HG03196 (cell line): Measurements from ENCODE around the gene GLT6D1.
"Not testable (repeated sequence)": the region's sequence is repeated elsewhere in the genome, so short reads cannot be mapped to it uniquely, and the experiment has no call there.

Experiments used
- ATAC-seq: cut with Tn5 transposase; IDR thresholded peaks from one replicate; pipeline ENCODE4 v1.9.1; 2021; ENCODE audit not compliant: unreplicated experiment

The GLT6D1 gene

DNA sequence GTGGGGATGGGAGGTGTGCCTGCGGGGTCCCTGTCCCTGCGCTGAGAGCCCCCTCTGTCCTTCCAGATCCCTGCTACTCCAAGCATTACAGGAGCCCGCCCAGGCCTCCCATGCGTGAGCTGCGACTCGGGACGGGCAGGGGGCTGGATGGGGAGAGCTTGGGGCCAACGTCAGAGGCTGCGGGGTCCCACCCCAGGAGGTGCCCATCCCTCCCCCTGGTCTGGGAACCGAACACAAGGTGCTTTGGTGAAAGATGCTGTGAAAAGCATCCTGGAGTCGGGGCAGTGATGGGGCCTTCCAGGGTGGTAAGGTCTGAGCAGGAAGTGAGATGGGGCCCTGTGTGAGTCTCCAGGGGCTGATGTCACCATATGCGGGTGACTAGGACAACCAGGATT lies 26.5 kb upstream of the GLT6D1 start:
- no peak for ATAC-seq

DNA sequence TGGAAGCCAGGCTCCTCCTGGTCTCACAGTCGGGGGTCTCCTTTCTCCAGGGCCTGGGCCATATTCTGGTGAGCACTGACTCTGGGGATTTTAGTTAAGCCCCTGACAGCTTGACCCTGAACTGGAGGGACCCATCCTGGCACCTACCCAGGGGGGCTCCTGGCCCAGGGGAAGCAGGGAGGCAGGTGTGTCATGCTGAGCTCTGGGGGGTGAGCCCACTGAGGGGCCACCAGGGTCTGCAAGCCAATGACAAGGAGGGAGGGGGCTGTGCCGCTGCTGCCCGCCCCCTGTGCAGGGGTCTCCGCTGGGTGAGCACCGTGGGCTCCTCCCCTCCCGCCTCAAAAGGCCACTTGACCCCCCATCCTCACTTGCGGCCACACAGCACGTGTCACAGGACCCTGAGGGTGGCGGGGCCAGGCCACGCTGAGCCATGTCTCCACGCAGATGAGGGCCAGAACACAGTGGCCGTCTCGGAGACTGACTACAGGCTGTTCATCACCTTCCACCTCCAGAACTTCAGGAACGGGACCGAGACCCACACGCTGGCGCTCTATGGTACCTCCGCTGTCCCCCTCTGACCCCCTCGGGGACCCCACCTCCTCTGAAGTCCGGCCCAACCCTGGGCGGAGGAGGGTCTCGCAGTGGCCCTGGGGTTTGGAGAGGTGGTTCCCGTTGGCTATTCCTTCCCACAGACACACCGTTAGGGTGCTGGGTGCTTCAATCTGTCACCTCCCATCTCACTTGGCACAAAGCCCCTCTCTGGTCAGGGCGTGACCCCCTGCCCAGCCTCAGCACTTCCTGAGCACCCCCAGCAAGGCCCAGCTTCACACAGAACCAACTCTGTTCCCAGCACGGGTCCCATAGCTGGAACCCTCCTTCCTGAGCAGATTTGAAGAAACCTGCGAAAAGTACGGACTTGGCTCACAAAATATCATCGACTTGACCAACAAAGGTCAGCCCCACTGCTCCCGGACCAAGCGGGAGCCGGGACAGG lies 25.8 kb upstream of the GLT6D1 start:
- ATAC-seq = no peak

DNA sequence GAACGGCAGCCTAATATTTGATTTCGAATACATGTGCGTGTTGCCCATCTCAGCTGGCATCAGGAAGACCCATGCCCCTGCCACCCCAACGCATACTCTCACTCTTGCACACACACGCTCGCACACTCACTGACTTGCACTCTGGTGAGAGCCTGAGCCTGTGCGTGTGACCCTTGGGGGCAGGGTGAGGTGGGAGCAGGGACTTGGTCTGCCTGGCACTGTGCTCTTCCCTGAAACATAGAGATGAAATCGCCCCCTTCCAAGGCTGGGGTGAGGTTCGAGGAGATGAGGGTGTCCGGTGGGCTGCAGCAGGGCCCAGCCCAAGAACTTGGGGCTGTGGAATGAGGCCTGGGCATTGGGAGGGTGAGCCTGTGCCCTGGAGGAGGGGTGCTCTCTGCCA lies 24.9 kb upstream of the GLT6D1 start:
- ATAC-seq = no peak

DNA sequence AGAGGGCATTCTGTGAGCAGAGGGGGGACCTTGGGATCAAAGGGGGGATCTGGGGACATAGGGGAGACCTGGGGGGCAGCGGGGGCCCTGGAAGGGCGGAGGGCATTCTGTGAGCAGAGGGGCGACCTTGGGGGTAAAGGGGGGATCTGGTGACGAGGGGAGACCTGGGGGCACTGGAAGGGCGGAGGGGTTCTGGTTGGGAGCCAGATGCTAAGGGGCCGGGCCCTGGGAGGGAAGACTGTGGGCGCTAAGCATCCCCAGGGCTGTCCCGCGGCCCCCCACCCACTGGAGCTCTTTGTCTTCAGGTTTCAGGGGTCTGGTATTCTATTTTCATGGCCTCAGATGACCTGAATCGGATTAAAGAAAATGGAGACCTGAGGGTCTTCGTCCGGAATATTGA lies 24.5 kb upstream of the GLT6D1 start:
- ATAC-seq = no peak

GRCh38 chr9:135663451-135663770 lies 24.1 kb upstream of the GLT6D1 start:
- no peak for ATAC-seq

DNA sequence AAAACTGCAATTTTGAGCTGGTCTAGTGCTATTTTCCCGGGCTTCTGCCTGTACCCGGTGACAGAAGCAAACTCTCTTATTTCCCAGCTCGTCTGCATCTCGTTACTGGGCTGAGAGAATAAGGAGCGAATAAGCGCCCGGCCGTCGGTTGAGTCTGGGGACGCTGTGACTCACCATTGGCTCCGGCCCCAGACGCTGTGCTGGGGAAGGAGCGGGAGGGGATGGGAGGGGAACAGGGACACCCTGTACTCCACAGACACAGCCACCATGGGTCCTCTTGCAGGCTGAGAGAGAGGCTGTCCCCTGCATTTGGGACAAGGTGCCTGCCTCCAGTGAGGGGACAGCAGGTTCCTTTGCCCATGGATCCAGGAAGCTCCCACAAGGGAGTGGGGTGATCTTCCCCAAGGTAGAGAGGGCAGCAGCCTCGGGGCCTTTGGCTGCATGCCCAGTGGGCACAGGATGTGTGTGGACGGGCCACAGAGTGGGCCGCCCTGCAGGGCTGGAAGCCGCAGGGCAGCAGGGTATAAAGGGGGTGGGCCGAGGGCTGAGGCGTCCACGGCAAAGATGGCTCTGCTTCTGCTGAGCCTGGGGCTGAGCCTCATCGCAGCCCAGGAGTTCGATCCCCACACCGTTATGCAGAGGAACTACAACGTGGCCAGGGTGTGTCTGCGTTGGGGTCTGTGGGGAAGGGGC lies 23.6 kb upstream of the GLT6D1 start, which contains the start of gene LCN9:
Gene LCN9, plus strand, starts transcription at position 552 of the 693 bp plus-strand sequence. Its CDS starts 13 bp downstream, at position 565.
- no peak for ATAC-seq

DNA sequence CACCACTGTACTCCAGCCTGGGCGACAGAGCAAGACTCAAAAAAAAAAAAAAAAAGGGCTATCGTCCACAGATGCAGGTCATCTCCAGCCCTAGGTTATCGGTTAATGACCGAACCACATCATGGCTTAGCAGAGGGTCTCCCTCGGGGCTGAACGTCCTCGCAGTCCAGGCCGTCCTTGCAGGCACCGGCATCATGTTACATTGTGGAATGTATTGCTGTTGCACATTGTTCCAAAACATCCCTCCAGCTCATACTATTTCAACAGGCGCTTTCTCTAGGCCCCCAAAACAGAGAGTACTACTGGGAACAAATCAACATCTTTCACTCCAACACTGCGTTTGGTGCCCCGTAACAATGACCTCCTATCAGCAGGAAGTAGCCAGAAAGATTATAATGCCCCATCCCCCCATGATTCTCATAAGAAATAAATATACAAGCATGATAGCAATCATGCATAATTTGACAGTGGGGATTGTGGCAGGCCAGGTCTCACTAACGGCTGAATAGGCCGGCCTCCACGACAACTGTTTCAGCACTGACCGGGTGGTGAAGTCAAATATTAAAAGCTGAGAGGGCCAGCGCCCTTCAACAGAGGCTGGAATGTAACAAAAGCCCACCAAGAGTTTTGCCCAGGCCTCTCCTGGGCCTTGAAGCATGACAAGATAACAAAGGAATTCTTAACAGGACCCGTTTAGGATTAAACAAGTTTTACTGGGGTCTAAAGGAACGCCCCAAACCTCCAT lies 22.6 kb upstream of the GLT6D1 start:
- no peak for ATAC-seq

DNA sequence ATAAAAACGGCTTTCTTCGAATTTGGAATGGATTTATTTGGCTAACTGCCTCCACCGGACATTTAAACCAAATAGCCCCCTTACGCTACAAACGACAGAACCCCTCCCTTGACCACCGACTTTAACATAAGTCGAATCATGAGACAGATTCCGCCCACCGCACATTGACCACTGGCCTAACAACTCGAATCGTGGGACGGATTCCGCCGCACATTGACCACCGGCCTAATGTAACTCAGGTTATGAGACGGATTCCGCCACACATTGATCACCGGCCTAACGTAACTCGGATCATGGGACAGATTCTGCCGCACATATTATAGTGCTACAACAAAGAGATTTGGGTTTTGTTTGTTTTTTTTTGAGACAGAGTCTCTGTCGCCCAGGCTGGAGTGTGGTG lies 21.1 kb upstream of the GLT6D1 start:
- no peak for ATAC-seq

DNA sequence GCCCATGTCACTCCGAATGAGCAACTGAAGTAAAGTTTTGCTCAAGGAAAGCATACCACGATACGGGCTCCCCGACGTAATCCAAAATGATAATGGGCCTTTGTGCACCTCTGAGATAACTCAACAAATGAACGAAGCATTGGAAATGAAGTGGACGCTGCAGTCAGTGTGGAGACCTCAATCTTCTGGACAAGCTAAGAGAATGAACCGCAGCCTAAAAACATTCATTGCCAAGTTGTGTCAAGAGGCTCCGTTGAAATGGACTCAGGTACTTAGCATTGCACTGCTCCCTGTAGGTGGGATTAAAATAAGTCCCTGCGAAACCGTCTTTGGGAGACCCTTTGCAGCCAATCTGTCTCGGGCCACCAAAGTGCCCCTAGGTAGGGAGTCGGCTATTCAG lies 19.9 kb upstream of the GLT6D1 start:
- no peak for ATAC-seq

- ATAC-seq = no peak
Measured at GRCh38 chr9:135657416-135657815, 18.1 kb upstream of the GLT6D1 start.

DNA sequence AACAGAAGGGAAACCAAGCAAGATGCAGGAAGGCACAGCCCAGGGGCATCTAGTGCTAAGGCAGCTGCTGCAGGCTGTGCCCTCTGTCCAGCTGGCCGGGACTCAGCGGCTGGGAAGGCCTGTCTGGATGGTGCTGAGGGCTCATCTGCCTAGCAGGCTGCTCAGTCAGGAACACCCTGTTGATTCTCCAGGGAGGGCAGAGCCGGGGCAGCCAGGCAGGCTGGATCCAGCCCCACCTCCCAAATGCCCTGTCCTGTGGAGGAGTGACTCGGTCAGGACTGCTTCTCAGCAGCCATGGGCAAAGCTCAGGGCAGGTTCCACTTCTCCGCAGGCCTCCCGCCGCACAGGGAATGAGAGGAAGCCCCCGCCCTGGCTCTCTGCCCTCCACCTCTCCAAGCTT lies 16.0 kb upstream of the GLT6D1 start:
- no peak for ATAC-seq

DNA sequence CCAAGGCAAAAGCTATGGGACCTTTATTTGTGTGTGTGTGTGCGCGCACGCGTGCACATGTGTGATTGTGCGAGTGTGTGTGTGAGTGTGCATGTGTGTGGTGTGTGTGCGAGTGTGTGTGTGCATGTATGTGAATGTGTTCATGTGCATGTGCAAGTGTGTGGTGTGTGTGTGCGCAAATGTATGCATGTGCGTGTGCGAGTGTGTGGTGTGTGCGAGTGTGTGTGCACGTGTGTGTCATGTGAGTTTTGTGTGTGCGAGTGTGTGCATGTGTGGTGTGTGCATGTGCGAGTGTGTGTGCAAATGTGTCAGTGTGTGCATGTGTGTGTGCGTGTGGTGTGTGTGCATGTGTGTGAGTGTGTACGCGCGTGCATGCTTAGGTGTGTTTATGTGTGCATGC lies 11.1 kb upstream of the GLT6D1 start:
- ATAC-seq = no peak

DNA sequence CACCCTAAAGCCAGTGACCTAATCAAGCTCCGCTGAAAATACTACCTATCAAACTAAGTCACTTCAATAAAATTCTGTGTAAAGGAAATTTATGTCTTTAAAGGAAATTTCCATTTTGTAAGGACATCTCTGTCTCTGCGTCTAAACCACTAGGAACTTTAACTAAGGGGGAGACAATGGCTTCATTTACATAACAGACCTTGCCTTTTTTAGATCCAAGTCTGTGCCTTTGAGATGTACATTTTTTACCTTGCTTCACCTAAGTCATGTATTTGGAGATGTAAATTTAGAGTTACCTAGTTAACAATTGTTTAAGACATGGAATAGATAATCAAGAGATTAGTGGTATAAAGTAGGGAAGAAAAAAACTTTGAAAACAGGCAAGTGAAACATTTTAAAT lies 10.2 kb upstream of the GLT6D1 start:
- no peak for ATAC-seq

- ATAC-seq = no peak
Measured at GRCh38 chr9:135648494-135649410, 9.4 kb upstream of the GLT6D1 start.

DNA sequence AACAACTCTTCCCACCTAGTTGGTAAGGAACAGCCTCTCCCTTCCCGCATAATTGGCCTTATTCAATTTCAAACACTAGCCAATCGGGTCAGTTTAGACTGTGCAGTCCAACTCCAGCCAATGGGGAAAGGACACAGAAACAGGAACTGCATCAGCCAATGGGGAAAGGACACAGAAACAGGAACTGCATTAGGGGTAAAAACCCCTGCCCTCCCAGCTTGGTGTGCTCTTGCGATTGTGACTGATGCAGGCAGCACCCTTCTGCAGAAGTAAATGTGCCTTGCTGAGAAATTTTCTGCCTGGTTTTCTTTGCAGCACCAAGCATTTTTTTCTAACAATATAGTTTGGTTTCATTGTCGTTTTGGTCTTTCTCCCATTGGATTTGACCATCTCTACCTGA lies 8.5 kb upstream of the GLT6D1 start:
- ATAC-seq = no peak

- no peak for ATAC-seq
Measured at GRCh38 chr9:135644631-135645218, 5.4 kb upstream of the GLT6D1 start.

DNA sequence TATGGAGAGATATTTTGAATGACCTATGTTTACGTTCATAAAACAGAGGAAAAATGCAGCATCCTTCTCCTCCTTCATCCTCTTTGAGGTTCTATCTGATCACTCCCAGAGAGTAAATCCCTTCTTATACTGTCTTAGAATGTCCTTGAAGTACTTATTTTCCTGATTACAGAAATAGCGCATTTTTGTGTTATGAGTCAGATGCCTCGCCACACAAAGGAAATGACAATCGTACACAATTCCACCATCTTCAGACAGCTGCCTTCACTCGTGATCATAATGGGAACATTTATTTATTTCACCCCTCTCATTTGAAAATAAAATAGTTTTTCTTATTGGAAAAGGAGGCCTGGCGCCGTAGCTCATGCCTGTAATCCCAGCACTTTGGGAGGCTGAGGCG lies 2.4 kb upstream of the GLT6D1 start:
- no peak for ATAC-seq

DNA sequence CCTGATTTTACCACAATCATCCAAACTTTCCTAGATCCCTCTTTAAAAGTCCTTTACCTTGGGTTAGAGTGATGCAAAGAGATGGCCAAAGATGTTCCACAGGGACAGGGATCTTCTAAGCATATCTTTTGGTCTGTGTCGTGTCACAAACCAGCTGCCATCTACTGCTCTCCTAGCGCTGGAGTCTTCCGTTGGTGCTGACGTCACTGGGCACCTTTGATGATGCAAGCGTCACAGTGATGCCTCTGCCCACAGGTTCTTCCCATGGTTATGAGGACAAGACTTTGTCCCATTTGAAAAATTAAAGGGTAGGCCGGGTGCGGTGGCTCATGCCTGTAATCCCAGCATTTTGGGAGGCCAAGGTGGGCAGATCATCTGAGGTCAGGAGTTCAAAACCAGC lies 1.7 kb upstream of the GLT6D1 start:
- no peak for ATAC-seq

DNA sequence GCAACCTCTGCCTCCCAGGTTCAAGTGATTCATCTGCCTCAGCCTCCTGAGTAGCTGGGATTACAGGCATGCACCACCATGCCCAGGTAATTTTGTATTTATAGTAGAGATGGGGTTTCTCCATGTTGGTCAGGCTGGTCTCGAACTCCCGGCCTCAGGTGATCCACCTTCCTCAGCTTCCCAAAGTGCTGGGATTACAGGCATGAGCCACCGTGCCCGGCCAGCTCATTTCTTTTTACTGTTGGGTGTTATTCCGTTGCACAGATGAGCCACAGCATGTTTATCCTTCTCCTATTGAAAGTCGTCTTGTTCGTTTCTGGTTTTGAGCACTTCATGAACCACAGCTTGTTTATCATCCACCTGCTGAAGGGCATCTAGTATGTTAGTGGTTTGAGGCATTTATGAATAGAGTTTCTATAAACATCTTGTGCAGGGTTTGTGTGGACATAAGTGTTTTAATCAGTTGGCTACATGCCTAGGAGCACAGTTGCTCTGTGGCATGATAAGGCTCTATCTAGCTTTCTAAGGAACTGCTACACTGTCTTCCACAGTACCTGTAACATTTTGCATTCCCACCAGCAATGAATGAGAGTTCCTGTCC lies 2.3 kb downstream of the GLT6D1 start:
- not testable (repeated sequence) for ATAC-seq

GRCh38 chr9:135632841-135633240 lies 6.5 kb downstream of the GLT6D1 start:
- no peak for ATAC-seq
